HCT116 (cell line): ENCODE results near the gene TEDC2. TPM values are rescaled to one million over a fixed set of nuclear protein-coding genes. Genes with fewer than 3 reads are reported as not detected.

Experiments used
- ATAC-seq: fragments of 200-7000 bp; cut with Tn5 transposase; 2 replicates; pipeline ENCODE4 v1.9.1; 2020; ENCODE audit warnings: mild to moderate bottlenecking, moderate library complexity
- BruUV-seq: library from RNA; stranded (reverse); fragments of 400-500 nt; replicated peaks from 2 replicates; lab custom pipeline; 2021; lab: Mats Ljungman, UMichigan
- CTCF ChIA-PET: fragments of 300-600 bp; sonication (Branson Sonifier 250); formaldehyde crosslinking; loops from one replicate; lab custom pipeline; 2021; ENCODE audit warnings: antibody characterized with exemption; lab: Charles Lee
- POLR2A ChIA-PET: fragments of 300-600, 350-600 bp; sonication (Branson Sonifier 250); formaldehyde crosslinking; loops from one replicate; lab custom pipeline; 2021; ENCODE audit warnings: antibody characterized with exemption; lab: Charles Lee
- RAD21 ChIA-PET, 2 experiments: fragments of 300-600 bp; sonication (Branson Sonifier 250); formaldehyde crosslinking; loops; one replicate each; lab custom pipeline; 2023; ENCODE audit warnings: low total read pairs in 2 of 2; ENCODE audit not compliant: uncharacterized antibody in 2 of 2, unreplicated experiment in 2 of 2, low non-redundant PET in 1 of 2; lab: Charles Lee
- DNase-seq: peaks from one replicate; pipeline ENCODE4 v3.0.0-alpha.2; 2010; ENCODE audit warnings: low read depth, low spot score
- H2AFZ ChIP-seq: fragments of 200-600 bp; shearing (Covaris generic), sonication (generic); 2 replicates; pipeline ENCODE4 v1.6.1; 2017; ENCODE audit warnings: low read depth, mixed run types, mixed read lengths, antibody characterized with exemption, low read length; ENCODE audit not compliant: poor library complexity, severe bottlenecking
- H3K27ac ChIP-seq: 2 replicates; pipeline ENCODE4 v1.5.1; 2012; ENCODE audit warnings: low read depth, low read length
- H3K27me3 ChIP-seq: fragments of 200-600 bp; sonication (generic); 2 replicates; pipeline ENCODE4 v1.6.1; 2016; ENCODE audit warnings: mixed run types, low read length, mixed read lengths; ENCODE audit not compliant: insufficient read depth
- H3K36me3 ChIP-seq, 2 experiments: fragments of 200-500 bp in 1 of 2; fragments of 200-600 bp in 1 of 2; sonication (Bioruptor generic) in 1 of 2; sonication (generic) in 1 of 2; 2 replicates each; pipeline versions ENCODE4 v1.5.1 to v1.6.1; 2014 to 2016; ENCODE audit warnings: low read length in 2 of 2, inconsistent platforms in 1 of 2, mixed read lengths in 1 of 2, mixed run types in 1 of 2; ENCODE audit not compliant: insufficient read depth in 2 of 2, control insufficient read depth in 1 of 2
- H3K4me1 ChIP-seq, 2 experiments: fragments of 200-600 bp in 1 of 2; sonication (generic) in 1 of 2; 2 replicates each; pipeline versions ENCODE4 v1.5.1 to v1.6.1; 2012 to 2017; ENCODE audit warnings: low read length in 2 of 2, inconsistent platforms in 1 of 2, mild to moderate bottlenecking in 1 of 2, mixed read lengths in 1 of 2, mixed run types in 1 of 2, moderate library complexity in 1 of 2; ENCODE audit not compliant: insufficient read depth in 2 of 2, control insufficient read depth in 1 of 2
- H3K4me2 ChIP-seq: fragments of 200-600 bp; sonication (generic); 2 replicates; pipeline ENCODE4 v1.6.1; 2017; ENCODE audit warnings: mixed run types, low read length, mixed read lengths
- H3K4me3 ChIP-seq, 2 experiments: fragments of 200-600 bp in 1 of 2; sonication (generic) in 1 of 2; replicated peaks in 1 of 2; 2 replicates each; pipeline ENCODE4 v1.5.1; 2011 to 2016; ENCODE audit warnings: low read length in 2 of 2, control low read depth in 1 of 2, low read depth in 1 of 2, mild to moderate bottlenecking in 1 of 2, mixed read lengths in 1 of 2, mixed run types in 1 of 2
- H3K79me2 ChIP-seq: fragments of 200-600 bp; sonication (generic); 2 replicates; pipeline ENCODE4 v1.6.1; 2017; ENCODE audit warnings: mild to moderate bottlenecking, mixed run types, low read length, moderate library complexity, mixed read lengths; ENCODE audit not compliant: insufficient read depth
- H3K9ac ChIP-seq: fragments of 200-600 bp; sonication (generic); 2 replicates; pipeline ENCODE4 v1.6.1; 2016; ENCODE audit warnings: low read length, mixed read lengths
- H3K9me2 ChIP-seq: fragments of 200-600 bp; sonication (generic), shearing (Covaris generic); 2 replicates; pipeline ENCODE4 v1.6.1; 2017; ENCODE audit warnings: mixed run types, mild to moderate bottlenecking, moderate library complexity; ENCODE audit not compliant: insufficient read depth
- H3K9me3 ChIP-seq, 2 experiments: fragments of 200-500 bp in 1 of 2; fragments of 200-600 bp in 1 of 2; sonication (Bioruptor generic) in 1 of 2; sonication (generic) in 1 of 2; 2 replicates each; pipeline ENCODE4 v1.6.1; 2014 to 2017; ENCODE audit warnings: low read length in 2 of 2, mixed read lengths in 2 of 2, inconsistent platforms in 1 of 2, low read depth in 1 of 2, mild to moderate bottlenecking in 1 of 2, mixed run types in 1 of 2, moderate library complexity in 1 of 2; ENCODE audit not compliant: control insufficient read depth in 1 of 2, insufficient read depth in 1 of 2
- H4K20me1 ChIP-seq: fragments of 200-600 bp; sonication (generic), shearing (Covaris generic); 2 replicates; pipeline ENCODE4 v1.6.1; 2017; ENCODE audit warnings: mixed run types, mild to moderate bottlenecking, moderate library complexity; ENCODE audit not compliant: insufficient read depth
- ATF3 ChIP-seq: IDR thresholded peaks from 2 replicates; pipeline ENCODE4 v1.6.1; 2012
- CBX3 ChIP-seq: IDR thresholded peaks from 2 replicates; pipeline ENCODE4 v1.6.1; 2012; ENCODE audit warnings: low read depth
- CEBPB ChIP-seq: IDR thresholded peaks from 2 replicates; pipeline ENCODE4 v1.6.1; 2012; ENCODE audit warnings: low read depth
- EGR1 ChIP-seq: IDR thresholded peaks from 2 replicates; pipeline ENCODE4 v1.6.1; 2012; ENCODE audit warnings: low read depth
- EZH2 ChIP-seq: fragments of 200-600 bp; sonication (generic); IDR thresholded peaks from 2 replicates; pipeline ENCODE4 v1.6.1; 2017; ENCODE audit warnings: antibody characterized with exemption, mixed run types
- EZH2phosphoT487 ChIP-seq: fragments of 200-600 bp; IDR thresholded peaks from 2 replicates; pipeline ENCODE4 v1.6.1; 2018; ENCODE audit warnings: antibody characterized with exemption, borderline replicate concordance
- JUND ChIP-seq: IDR thresholded peaks from 2 replicates; pipeline ENCODE4 v1.6.1; 2012
- POLR2A ChIP-seq: IDR thresholded peaks from 2 replicates; pipeline ENCODE4 v1.7.0; 2011; ENCODE audit warnings: borderline replicate concordance; ENCODE audit not compliant: insufficient read depth, insufficient read length; ENCODE audit errors: extremely low read depth
- POLR2AphosphoS5 ChIP-seq: IDR thresholded peaks from 2 replicates; pipeline ENCODE4 v1.6.1; 2011; ENCODE audit warnings: mild to moderate bottlenecking, low read depth, low read length, moderate library complexity
- RAD21 ChIP-seq: IDR thresholded peaks from 2 replicates; pipeline ENCODE4 v1.6.1; 2012; ENCODE audit warnings: low read depth, mild to moderate bottlenecking
- SP1 ChIP-seq: IDR thresholded peaks from 2 replicates; pipeline ENCODE4 v1.6.1; 2012; ENCODE audit warnings: low read depth
- SRF ChIP-seq: IDR thresholded peaks from 2 replicates; pipeline ENCODE4 v1.6.1; 2012; ENCODE audit warnings: low read depth
- TCF7L2 ChIP-seq: IDR thresholded peaks from 2 replicates; pipeline ENCODE4 v1.7.0; 2011; ENCODE audit warnings: borderline replicate concordance, inconsistent platforms; ENCODE audit not compliant: insufficient read depth, insufficient read length; ENCODE audit errors: extremely low read depth
- intact Hi-C: fragments of 100-400 bp; cut with micrococcal nuclease; formaldehyde crosslinking; loops from 2 replicates; pipeline ENCODE4 v1.10.0; 2022
- total RNA-seq: library from RNA; stranded (reverse); gene quantifications from one replicate; pipeline ENCODE4 v1.2.1, GENCODE V29; 2021; ENCODE audit not compliant: unreplicated experiment
- TF ChIP-seq, protein P1 (sequence below): IDR thresholded peaks from 2 replicates; pipeline ENCODE4 v1.6.1; 2011; ENCODE audit warnings: mild to moderate bottlenecking, low read length, moderate library complexity; ENCODE audit not compliant: insufficient replicate concordance; ENCODE audit errors: extremely low read depth
- TF ChIP-seq, protein P2 (sequence below), 3 experiments: fragments of 200-600 bp in 1 of 3; sonication (generic) in 1 of 3; IDR thresholded peaks in 2 of 3; conservative IDR thresholded peaks in 1 of 3; 2 replicates each; pipeline ENCODE4 v1.5.1; 2012 to 2017; ENCODE audit warnings: low read depth in 2 of 3, low read length in 2 of 3, antibody characterized with exemption in 1 of 3, borderline replicate concordance in 1 of 3, control low read depth in 1 of 3, mild to moderate bottlenecking in 1 of 3, mixed read lengths in 1 of 3, mixed run types in 1 of 3, moderate library complexity in 1 of 3; ENCODE audit not compliant: insufficient read depth in 1 of 3
- TF ChIP-seq, protein P3 (sequence below): IDR thresholded peaks from 2 replicates; pipeline ENCODE4 v1.6.1; 2012

The TEDC2 gene
- total RNA-seq, 1 experiment from 2014 or later = 26.5 TPM

DNA sequence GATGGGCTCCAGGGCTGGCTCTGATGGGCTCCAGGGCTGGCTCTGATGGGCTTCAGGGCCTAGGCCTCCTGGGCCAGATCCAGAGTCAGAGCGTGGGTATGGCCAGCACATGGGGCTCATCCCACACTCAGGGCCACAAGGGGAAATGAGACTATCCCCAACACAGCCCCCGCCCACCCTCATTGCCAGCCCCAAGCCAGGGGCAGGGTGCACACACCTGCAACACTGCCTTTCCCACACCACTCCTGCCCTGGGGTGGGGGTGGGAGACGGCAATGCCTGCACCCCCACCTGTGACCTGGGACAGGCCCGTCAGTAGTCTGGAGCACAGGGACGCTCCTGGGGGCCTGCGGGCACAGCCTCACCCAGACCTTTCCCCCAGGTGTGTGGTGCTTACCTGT lies 39.5 kb downstream of the TEDC2 start:
- Histone ChIP-seq H3K9me2 (no peaks in the 10 kb centered on the region), H3K27me3 (no peaks in the 10 kb centered on the region), H3K4me2 (no peak overlapping the region), H3K4me3 (no peak overlapping the region), H3K27ac (no peak overlapping the region), H3K79me2 (no peaks in the 10 kb centered on the region), H3K36me3 (peaks cover 0 to 4% of the 10 kb centered on the region in 2 experiments; a peak in 1 of 4 replicates), H4K20me1 (no peaks in the 10 kb centered on the region), H2AFZ (no peak overlapping the region), H3K9ac (no peak overlapping the region), H3K4me1 (peaks cover 3 to 12% of the 10 kb centered on the region in 2 experiments; a peak in 3 of 4 replicates), H3K9me3 (no peaks in the 10 kb centered on the region)
- POLR2A ChIA-PET = no interaction called here
- RAD21 ChIA-PET = no interaction called here
- CTCF ChIA-PET = interaction anchor here (1.7 kb wide), 1 partner anchor 203 kb away, joined by 4 read pairs; no protein-coding TSS in a partner anchor
- TF ChIP-seq EGR1 (no peak), EZH2 (no peak), ATF3 (no peak), SP1 (no peak), POLR2A (no peak), EZH2phosphoT487 (no peak), JUND (no peak), SRF (no peak), CEBPB (no peak)
- intact Hi-C loops = no loop called here
- ATAC-seq = no peak
- no peak for DNase-seq
- BruUV-seq = no TSS peak

GRCh38 chr16:2499890-2500429 lies 40.1 kb downstream of the TEDC2 start:
- no peak overlapping the region for H2AFZ ChIP-seq
- H3K36me3 ChIP-seq = peaks cover 0 to 4% of the 10 kb centered on the region in 2 experiments; a peak in 1 of 4 replicates
- ChIA-PET POLR2A (no interaction called here), CTCF (interaction anchor here (1.7 kb wide), 1 partner anchor 203 kb away, joined by 4 read pairs; no protein-coding TSS in a partner anchor), RAD21 (no interaction called here)
- no TSS peak for BruUV-seq
- intact Hi-C loops = loop anchor here (5.0 to 10.0 kb wide), 3 partner anchors 158 to 305 kb away; partner anchors contain the start of genes ABCA3, CASKIN1 and RNPS1
- H3K9ac ChIP-seq = no peak overlapping the region
- H3K4me1 ChIP-seq = peaks cover 3 to 12% of the 10 kb centered on the region in 2 experiments; a peak in 3 of 4 replicates
- no peaks in the 10 kb centered on the region for H3K79me2 ChIP-seq
- no peak overlapping the region for H3K4me3 ChIP-seq
- no peak for ATAC-seq
- no peak overlapping the region for H3K27ac ChIP-seq
- no peaks in the 10 kb centered on the region for H4K20me1 ChIP-seq
- no peaks in the 10 kb centered on the region for H3K27me3 ChIP-seq
- H3K4me2 ChIP-seq = no peak overlapping the region
- H3K9me2 ChIP-seq = no peaks in the 10 kb centered on the region
- H3K9me3 ChIP-seq = no peaks in the 10 kb centered on the region
- no peak for DNase-seq
- TF ChIP-seq EZH2phosphoT487 (no peak), SRF (no peak), RAD21 (no peak), EGR1 (no peak), POLR2AphosphoS5 (no peak), TCF7L2 (no peak), CEBPB (no peak), CBX3 (no peak), SP1 (no peak)
- TF ChIP-seq, protein P1, sequence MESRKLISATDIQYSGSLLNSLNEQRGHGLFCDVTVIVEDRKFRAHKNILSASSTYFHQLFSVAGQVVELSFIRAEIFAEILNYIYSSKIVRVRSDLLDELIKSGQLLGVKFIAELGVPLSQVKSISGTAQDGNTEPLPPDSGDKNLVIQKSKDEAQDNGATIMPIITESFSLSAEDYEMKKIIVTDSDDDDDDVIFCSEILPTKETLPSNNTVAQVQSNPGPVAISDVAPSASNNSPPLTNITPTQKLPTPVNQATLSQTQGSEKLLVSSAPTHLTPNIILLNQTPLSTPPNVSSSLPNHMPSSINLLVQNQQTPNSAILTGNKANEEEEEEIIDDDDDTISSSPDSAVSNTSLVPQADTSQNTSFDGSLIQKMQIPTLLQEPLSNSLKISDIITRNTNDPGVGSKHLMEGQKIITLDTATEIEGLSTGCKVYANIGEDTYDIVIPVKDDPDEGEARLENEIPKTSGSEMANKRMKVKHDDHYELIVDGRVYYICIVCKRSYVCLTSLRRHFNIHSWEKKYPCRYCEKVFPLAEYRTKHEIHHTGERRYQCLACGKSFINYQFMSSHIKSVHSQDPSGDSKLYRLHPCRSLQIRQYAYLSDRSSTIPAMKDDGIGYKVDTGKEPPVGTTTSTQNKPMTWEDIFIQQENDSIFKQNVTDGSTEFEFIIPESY = no peak
- TF ChIP-seq, protein P2, sequence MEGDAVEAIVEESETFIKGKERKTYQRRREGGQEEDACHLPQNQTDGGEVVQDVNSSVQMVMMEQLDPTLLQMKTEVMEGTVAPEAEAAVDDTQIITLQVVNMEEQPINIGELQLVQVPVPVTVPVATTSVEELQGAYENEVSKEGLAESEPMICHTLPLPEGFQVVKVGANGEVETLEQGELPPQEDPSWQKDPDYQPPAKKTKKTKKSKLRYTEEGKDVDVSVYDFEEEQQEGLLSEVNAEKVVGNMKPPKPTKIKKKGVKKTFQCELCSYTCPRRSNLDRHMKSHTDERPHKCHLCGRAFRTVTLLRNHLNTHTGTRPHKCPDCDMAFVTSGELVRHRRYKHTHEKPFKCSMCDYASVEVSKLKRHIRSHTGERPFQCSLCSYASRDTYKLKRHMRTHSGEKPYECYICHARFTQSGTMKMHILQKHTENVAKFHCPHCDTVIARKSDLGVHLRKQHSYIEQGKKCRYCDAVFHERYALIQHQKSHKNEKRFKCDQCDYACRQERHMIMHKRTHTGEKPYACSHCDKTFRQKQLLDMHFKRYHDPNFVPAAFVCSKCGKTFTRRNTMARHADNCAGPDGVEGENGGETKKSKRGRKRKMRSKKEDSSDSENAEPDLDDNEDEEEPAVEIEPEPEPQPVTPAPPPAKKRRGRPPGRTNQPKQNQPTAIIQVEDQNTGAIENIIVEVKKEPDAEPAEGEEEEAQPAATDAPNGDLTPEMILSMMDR (IDR thresholded peaks at IDR 0.05 in 2 of 3, conservative IDR thresholded peaks at IDR 0.05 in 1 of 3; ENCODE audit: borderline replicate concordance in 1 of 3, insufficient read depth in 1 of 3, low read depth in 2 of 3, low read length in 2 of 3) = no peak
- TF ChIP-seq, protein P3, sequence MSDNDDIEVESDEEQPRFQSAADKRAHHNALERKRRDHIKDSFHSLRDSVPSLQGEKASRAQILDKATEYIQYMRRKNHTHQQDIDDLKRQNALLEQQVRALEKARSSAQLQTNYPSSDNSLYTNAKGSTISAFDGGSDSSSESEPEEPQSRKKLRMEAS = no peak
